Measurements from ENCODE around the gene CD22. TPM values are rescaled to one million over a fixed set of nuclear protein-coding genes. Genes with fewer than 3 reads are reported as not detected.

CD22 gene
- total and polyA plus RNA-seq, 9 donors: 54.2 to 264 (median 113) TPM

GRCh38 chr19:35337097-35337983, 8.4 kb downstream of the CD22 start:
- H3K36me3 ChIP-seq: no peaks in the 10 kb centered on the region
- H3K4me3 ChIP-seq: no peak overlapping the region
- intact Hi-C loops (cut with DNase I): no loop called here
- H3K27me3 ChIP-seq: no peaks in the 10 kb centered on the region
- H3K27ac ChIP-seq: no peak overlapping the region
- WGBS, 3 donors: 66 to 80% (median 67%) methylated on average over 25 of the region's 25 CpGs
- no peak for DNase-seq
- TF ChIP-seq CTCF (IDR thresholded peaks at IDR 0.05): no peak
- TF ChIP-seq EP300 (IDR thresholded peaks at IDR 0.05): no peak
- no peak for TF ChIP-seq POLR2A (IDR thresholded peaks at IDR 0.05)
- H3K4me1 ChIP-seq (ENCODE audit: insufficient read depth): no peaks in the 10 kb centered on the region
- no peaks in the 10 kb centered on the region for H3K9me3 ChIP-seq

GRCh38 chr19:35337984-35338296, 9.0 kb downstream of the CD22 start:
- H3K9me3 ChIP-seq: no peaks in the 10 kb centered on the region
- DNase-seq: no peak
- TF ChIP-seq POLR2A (IDR thresholded peaks at IDR 0.05) (no peak), EP300 (IDR thresholded peaks at IDR 0.05) (no peak), CTCF (IDR thresholded peaks at IDR 0.05) (no peak)
- 78 to 83% (median 80%) methylated on average over 13 of the region's 13 CpGs for WGBS, 3 donors
- intact Hi-C loops (cut with DNase I): no loop called here
- no peaks in the 10 kb centered on the region for H3K36me3 ChIP-seq
- H3K27me3 ChIP-seq: no peaks in the 10 kb centered on the region
- no peaks in the 10 kb centered on the region for H3K4me1 ChIP-seq (ENCODE audit: insufficient read depth)
- no peak overlapping the region for H3K27ac ChIP-seq
- no peak overlapping the region for H3K4me3 ChIP-seq

- WGBS, 3 donors: 89 to 92% (median 90%) methylated on average over 11 of the region's 11 CpGs
These were observed 11.4 kb downstream of the CD22 start for GRCh38 chr19:35340431-35340830.

GRCh38 chr19:35341006-35341405, 12.0 kb downstream of the CD22 start:
- no peak overlapping the region for H3K27ac ChIP-seq
- H3K9me3 ChIP-seq: no peaks in the 10 kb centered on the region
- TF ChIP-seq POLR2A (IDR thresholded peaks at IDR 0.05): no peak
- no peak for TF ChIP-seq CTCF (IDR thresholded peaks at IDR 0.05)
- TF ChIP-seq EP300 (IDR thresholded peaks at IDR 0.05): no peak
- no peaks in the 10 kb centered on the region for H3K4me1 ChIP-seq (ENCODE audit: insufficient read depth)
- no peaks in the 10 kb centered on the region for H3K27me3 ChIP-seq
- intact Hi-C loops (cut with DNase I): loop anchor here in 2 of 4 donors (10.0 kb wide), 2 partner anchors 66 to 154 kb away; partner anchors contain the start of gene KRTDAP (in 1 of the 2)
- no peak overlapping the region for H3K4me3 ChIP-seq
- peak in 1 of 5 donors; percentile 25 for DNase-seq
- no peaks in the 10 kb centered on the region for H3K36me3 ChIP-seq
- WGBS, 3 donors: 82 to 90% (median 86%) methylated on average over 13 to 16 of the region's 16 CpGs

More at GRCh38 chr19:35340431-35340830, 11.4 kb downstream of the CD22 start:
- no peaks in the 10 kb centered on the region for H3K36me3 ChIP-seq
- intact Hi-C loops (cut with DNase I): loop anchor here in 2 of 4 donors (10.0 kb wide), 2 partner anchors 66 to 154 kb away; partner anchors contain the start of gene KRTDAP (in 1 of the 2)
- peak in 1 of 5 donors; percentile 18 for DNase-seq
- TF ChIP-seq CTCF (IDR thresholded peaks at IDR 0.05) (no peak), POLR2A (IDR thresholded peaks at IDR 0.05) (no peak), EP300 (IDR thresholded peaks at IDR 0.05) (no peak)
- no peak overlapping the region for H3K4me3 ChIP-seq
- no peaks in the 10 kb centered on the region for H3K27me3 ChIP-seq
- no peak overlapping the region for H3K27ac ChIP-seq
- no peaks in the 10 kb centered on the region for H3K9me3 ChIP-seq
- H3K4me1 ChIP-seq (ENCODE audit: insufficient read depth): no peaks in the 10 kb centered on the region

Measured in ovary (tissue), 9 donors.